Stimulated activated naive CD8-positive, alpha-beta T cell treated with anti-CD3 and anti-CD28 coated beads, Interleukin-15, Interleukin-2, amounts not matched to agents 100 ng/mL and 50 ng/mL, for 24 hours (primary cell): ENCODE results near the gene CFAP210.
A peak's percentile ranks its signal among the peaks of the same experiment; 100 is the strongest.

ENCODE experiments used
- H3K27ac Mint-ChIP-seq: one replicate; pipeline ENCODE4 v1.8.0; 2021; ENCODE audit warnings: mild to moderate bottlenecking, mixed read lengths
- H3K27me3 Mint-ChIP-seq: one replicate; pipeline ENCODE4 v1.8.0; 2021; ENCODE audit warnings: mixed read lengths
- H3K36me3 Mint-ChIP-seq: one replicate; pipeline ENCODE4 v1.8.0; 2021; ENCODE audit warnings: low read depth, mixed read lengths
- H3K4me1 Mint-ChIP-seq: one replicate; pipeline ENCODE4 v1.8.0; 2021; ENCODE audit warnings: low read depth, mixed read lengths
- H3K4me3 Mint-ChIP-seq: one replicate; pipeline ENCODE4 v1.8.0; 2021; ENCODE audit warnings: mild to moderate bottlenecking, mixed read lengths
- H3K9me3 Mint-ChIP-seq: one replicate; pipeline ENCODE4 v1.8.0; 2021; ENCODE audit warnings: mixed read lengths

The CFAP210 gene, protein sequence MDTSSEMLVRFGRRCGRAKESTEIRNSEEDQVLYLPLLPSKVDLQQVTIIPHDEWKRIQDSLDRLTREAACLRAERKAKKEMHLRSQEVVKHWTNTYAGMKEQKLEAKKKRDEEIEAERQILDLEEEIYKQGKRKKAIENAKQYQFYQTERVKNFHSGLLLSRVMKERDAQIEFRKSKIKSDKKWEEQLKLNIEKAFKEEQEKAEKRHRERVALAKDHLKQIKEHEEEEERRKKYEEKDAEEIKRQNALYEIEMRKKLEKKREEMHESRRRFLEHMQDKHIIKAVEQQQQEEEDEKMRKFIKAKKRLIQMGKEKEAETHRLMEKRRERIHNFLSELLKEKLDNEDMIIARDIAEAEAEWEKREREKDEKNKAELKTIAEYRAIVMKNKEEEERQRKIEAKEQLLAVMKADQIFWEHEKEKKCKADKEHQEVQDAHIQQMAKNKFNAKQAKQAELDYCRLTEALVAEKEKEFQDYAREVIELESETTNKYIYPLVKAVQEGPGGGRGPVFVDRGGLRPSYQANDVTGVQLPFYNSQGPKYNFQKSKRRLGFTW

DNA sequence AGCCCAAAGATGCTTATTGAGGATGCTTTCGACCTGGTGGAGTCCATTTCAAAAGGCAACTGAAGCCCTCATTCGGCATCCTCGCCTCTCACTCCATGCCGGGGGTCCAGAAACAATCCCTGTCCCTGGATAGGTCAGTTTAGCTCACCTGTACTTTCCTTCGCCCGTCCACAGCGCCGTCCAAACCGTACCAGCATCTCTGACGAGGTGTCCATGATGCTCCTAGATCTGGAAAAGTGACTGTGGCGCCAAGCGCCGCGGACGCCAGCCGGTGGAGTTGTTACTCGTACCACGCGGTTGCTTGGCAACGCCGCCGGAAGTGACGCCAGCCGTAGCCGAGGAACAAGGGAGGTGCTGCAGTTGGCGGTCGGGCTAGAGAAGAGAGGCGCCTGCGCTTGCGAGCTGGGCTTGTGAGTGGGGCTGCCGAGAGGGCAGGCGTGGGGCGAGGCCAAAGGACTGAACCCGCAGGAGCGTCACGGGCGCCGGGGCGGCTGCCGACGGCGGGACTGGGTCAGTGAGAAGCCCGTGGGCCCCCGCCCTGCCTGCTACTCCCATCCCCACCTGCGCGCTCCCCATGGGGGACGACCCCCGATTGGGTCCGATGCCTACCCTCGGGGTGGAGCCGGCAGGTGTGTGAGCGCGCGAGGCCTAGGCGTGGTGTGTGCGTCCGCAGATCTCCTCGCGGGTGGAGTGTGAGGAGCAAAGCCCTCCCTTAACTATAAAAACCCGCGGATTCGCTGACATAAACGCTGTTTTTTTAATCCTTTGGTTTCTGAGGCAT is at the start of gene CFAP210, which contains the start of gene PHOSPHO2:
TSS of gene CFAP210 (minus strand) at position 293 of the 781 bp plus-strand sequence. CDS start at position 215, 78 bp downstream.
TSS of gene PHOSPHO2 (plus strand) at position 357 of the 781 bp plus-strand sequence. CDS start 6,503 bp downstream, outside the sequence.
- Mint-ChIP-seq H3K9me3 (peaks cover 13% of the 10 kb centered on the region), H3K36me3 (peaks cover 27% of the 10 kb centered on the region), H3K27me3 (peaks cover 8% of the 10 kb centered on the region), H3K27ac (peak within 1 kb of the TSS; percentile 94), H3K4me1 (peaks cover 15% of the 10 kb centered on the region), H3K4me3 (peak within 1 kb of the TSS; percentile 93)

DNA sequence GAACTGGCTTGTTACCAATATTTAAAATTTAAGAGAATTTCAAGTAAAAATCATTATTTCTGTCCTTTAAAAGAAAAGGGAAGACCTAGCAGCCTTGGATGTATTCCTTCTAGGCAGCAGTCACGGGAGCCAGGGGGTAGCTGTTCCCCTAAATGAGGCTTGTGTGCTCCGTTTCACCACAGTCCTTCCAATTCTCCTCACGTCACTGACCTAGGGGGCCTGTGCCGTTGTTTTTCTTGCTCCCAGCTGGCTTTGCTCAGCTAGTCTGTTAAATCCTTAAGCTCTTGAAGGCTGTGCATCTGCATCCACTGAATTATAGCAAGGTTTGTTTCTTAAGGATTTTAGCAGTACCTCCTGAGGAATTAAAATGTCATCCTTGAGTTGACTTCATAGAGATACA is 49.3 kb upstream of the CFAP210 start:
- H3K27me3 Mint-ChIP-seq = no peaks in the 10 kb centered on the region
- no peak overlapping the region for H3K27ac Mint-ChIP-seq
- H3K4me1 Mint-ChIP-seq = no peaks in the 10 kb centered on the region
- H3K9me3 Mint-ChIP-seq = no peaks in the 10 kb centered on the region
- H3K4me3 Mint-ChIP-seq = no peak overlapping the region
- peaks cover 36% of the 10 kb centered on the region for H3K36me3 Mint-ChIP-seq

DNA sequence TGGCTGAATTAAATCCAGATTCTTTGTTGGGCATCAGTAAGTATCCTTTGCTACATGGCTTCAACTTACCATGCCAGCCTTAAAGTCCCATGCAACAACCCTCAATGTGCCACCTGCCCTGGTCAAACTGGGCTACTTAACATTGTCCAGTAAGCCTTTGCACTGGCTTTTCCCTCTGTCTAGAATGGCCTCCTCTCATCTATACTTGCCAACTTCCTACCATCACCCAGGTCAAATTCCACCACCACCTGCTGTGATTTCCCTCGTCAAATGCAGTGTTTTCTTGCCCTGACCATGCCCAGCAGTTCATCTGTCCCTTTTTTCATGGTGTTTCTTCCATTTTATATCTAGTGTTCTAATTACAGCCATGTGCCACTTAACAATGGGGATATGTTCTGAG is 45.1 kb upstream of the CFAP210 start:
- Mint-ChIP-seq H3K36me3 (peaks cover 26% of the 10 kb centered on the region), H3K4me1 (no peaks in the 10 kb centered on the region), H3K27me3 (peaks cover 11% of the 10 kb centered on the region)

DNA sequence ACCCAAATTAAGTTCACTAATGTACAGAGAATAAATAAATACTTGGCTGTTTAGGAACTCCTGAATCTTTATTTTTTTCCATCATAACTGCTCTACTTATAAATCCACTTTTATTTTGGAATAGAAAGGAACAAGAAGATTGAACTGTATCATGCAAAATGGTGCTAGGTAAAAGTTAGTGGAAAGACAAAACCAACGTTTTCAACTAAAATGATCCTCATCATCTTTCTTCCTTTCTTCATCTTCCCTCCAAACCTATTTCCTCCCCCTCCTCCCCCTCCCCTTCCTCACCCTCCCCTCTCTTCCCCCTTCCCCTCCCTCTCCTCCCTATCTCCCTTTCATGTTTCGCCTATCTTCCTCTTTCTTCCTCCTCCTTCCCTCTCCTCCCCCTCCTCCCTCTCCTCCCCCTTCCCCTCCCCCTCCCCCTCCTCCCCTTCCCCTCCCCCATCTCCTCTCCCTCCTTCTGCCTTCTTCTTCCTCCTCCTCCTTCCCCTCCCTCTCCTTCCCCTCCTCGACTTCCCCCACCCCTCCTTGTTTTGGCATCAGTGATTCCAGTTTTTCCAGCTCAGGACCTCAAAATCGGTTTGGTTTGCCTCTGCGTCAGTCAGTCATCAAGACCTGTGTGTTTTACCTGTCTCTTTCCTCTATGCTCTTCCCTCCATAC is 44.5 kb upstream of the CFAP210 start:
- no peaks in the 10 kb centered on the region for H3K9me3 Mint-ChIP-seq

More for the DNA sequence above, 45.1 kb upstream of the CFAP210 start:
- Mint-ChIP-seq H3K9me3 (no peaks in the 10 kb centered on the region), H3K27ac (no peak overlapping the region), H3K4me3 (no peak overlapping the region)

DNA sequence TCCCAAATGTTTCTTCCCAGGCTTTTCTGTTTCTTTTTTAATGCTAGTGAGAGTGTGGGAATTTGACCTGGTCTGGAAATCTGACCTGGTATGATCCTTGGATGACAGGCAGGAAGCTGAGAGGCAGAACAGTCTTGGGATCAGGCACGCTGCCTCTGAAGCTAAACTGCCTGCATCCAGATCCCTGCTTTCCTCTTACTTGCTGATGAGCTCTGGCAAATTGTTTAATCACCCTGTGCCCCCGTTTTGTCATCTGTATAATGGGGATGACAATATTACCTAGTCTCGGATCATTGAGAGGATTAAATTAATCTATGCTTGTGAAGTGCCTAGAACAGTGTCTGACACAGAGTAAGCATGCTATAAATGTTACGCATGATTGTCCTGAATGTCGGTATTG is 42.7 kb upstream of the CFAP210 start:
- Mint-ChIP-seq H3K27me3 (peaks cover 22% of the 10 kb centered on the region), H3K4me3 (no peak overlapping the region), H3K4me1 (peaks cover 9% of the 10 kb centered on the region), H3K9me3 (no peaks in the 10 kb centered on the region), H3K36me3 (peaks cover 16% of the 10 kb centered on the region), H3K27ac (no peak overlapping the region)

More for the DNA sequence above, 44.5 kb upstream of the CFAP210 start:
- Mint-ChIP-seq H3K27ac (no peak overlapping the region), H3K4me3 (no peak overlapping the region), H3K4me1 (no peaks in the 10 kb centered on the region), H3K27me3 (peaks cover 11% of the 10 kb centered on the region), H3K36me3 (peaks cover 20% of the 10 kb centered on the region)

DNA sequence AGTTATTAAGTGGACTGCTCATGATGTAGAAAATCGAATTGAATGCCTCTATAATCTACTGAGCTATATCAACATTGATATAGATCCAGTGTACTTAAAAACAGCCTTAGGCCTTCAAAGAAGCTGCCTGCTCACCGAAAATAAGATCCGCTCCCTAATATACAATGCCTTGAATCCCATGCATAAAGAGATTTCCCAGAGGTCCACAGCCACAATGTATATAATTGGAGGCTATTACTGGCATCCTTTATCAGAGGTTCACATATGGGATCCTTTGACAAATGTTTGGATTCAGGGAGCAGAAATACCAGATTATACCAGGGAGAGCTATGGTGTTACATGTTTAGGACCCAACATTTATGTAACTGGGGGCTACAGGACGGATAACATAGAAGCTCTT is 41.4 kb upstream of the CFAP210 start:
- Mint-ChIP-seq H3K9me3 (no peaks in the 10 kb centered on the region), H3K4me3 (peak overlapping the region; percentile 81), H3K4me1 (peaks cover 9% of the 10 kb centered on the region), H3K27ac (no peak overlapping the region), H3K36me3 (peaks cover 14% of the 10 kb centered on the region), H3K27me3 (peaks cover 22% of the 10 kb centered on the region)

DNA sequence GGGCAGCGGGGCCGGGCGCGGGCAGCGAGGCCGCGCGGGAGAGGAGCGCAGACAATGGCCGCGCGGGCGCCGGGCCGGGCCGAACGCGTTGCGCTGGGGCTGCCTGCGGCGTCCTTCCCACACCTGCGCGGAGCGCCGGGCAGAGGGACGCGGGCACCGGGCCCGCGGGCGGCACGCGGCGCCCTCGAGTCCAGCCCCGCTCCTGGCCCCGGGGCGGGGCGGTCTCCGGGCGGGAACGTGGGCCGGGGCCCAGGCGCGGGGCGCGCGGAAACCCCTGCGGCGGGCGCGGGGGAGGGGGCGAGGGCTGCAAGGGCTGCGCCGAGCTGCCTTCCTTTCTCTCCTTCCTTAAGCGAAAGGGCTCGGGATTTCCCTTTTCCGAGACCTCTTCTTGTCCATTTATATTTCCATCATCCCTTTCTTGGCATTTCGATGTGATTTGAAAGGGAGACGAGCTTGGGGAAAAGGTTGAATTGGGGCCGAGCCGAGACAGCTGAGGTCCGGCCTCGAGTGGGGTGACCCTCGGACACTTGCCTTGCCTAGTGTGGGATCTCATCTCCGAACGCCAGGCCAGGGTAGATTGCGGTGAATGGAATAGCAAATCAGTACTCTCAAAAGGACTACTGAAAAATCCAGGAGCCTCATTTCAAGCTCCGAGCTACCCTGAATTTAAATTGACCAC is 40.1 kb upstream of the CFAP210 start:
- Mint-ChIP-seq H3K27ac (peak overlapping the region; percentile 49), H3K4me1 (peaks cover 9% of the 10 kb centered on the region), H3K9me3 (no peaks in the 10 kb centered on the region), H3K27me3 (peaks cover 22% of the 10 kb centered on the region), H3K4me3 (peak overlapping the region; percentile 81), H3K36me3 (peaks cover 7% of the 10 kb centered on the region)

DNA sequence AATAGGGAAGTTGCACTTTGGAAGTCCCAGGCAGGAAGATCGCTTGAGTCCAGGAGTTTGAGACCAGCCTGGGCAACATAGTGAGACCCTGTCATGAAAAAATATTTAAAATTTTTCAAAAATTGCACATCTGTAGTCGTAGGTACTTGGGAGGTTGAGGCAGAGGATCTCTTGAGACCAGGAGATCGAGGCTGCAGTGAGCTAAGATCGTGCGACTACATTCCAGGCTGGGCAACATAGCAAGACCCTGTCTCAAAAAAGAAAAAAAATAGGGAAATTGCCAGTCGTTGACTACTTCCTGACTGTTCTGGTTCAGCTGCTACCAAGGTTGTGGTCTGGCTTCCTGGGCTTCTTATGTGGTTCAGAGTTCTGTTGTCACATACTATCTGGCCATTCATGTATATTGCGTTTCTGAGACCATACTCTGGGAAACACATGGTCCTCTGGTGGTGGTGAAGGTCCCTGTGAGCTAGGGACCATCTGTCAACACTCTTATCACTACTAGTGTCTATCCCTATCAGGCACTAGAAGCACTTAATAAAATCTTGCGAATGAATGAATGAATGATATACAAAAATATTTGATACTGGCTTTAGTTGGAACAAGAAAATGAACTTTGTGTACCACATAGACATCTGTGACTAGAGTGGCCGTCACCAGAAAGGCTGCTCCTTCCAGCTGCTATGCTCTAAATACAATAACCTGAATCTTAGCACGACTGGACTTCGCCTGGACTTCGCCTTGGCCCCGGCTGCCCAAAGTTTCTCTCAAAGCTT is 38.6 kb upstream of the CFAP210 start:
- Mint-ChIP-seq H3K9me3 (no peaks in the 10 kb centered on the region), H3K4me1 (peaks cover 9% of the 10 kb centered on the region), H3K27ac (no peak overlapping the region), H3K27me3 (peaks cover 22% of the 10 kb centered on the region), H3K36me3 (peaks cover 4% of the 10 kb centered on the region), H3K4me3 (peak overlapping the region; percentile 91)

DNA sequence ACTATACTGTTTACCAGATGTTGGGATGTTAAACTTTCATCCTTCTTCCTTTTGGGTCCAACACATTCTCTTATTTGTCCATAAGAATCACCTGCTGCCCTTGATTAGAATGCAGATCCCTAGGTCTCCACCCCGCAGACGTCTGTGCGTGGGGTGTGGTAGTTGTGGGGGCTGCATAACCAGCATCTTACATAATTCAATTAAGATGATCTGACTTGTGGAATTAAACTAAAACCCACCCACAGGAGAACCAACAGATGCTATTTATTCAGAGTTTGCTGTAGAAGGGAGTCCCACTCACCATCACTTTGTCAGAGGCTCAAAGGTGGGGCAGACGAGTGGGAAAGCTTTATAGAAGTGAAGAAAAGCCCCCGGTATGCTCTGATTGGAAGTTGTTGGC is 37.9 kb upstream of the CFAP210 start:
- peaks cover 22% of the 10 kb centered on the region for H3K27me3 Mint-ChIP-seq
- H3K36me3 Mint-ChIP-seq = peaks cover 4% of the 10 kb centered on the region
- no peak overlapping the region for H3K27ac Mint-ChIP-seq
- H3K4me3 Mint-ChIP-seq = no peak overlapping the region
- H3K9me3 Mint-ChIP-seq = no peaks in the 10 kb centered on the region
- peaks cover 9% of the 10 kb centered on the region for H3K4me1 Mint-ChIP-seq

DNA sequence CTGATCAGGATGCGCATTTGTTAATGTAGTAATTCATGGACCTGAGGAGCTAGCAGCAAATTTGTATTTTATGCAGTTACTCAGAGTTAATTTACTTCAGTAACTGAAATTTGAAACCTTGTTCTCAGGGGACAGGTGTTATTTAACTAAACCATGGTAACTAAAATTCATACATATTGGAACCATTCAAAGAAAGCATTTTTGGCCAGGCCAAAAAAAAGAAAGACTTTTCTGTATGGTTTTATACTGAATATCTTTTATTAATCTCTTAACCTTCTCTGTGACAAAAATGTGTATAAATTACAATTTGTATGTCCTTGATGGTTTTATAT is 35.0 kb upstream of the CFAP210 start:
- no peak overlapping the region for H3K4me3 Mint-ChIP-seq
- H3K4me1 Mint-ChIP-seq = peaks cover 9% of the 10 kb centered on the region
- no peaks in the 10 kb centered on the region for H3K36me3 Mint-ChIP-seq
- no peaks in the 10 kb centered on the region for H3K9me3 Mint-ChIP-seq
- peaks cover 11% of the 10 kb centered on the region for H3K27me3 Mint-ChIP-seq
- no peak overlapping the region for H3K27ac Mint-ChIP-seq

DNA sequence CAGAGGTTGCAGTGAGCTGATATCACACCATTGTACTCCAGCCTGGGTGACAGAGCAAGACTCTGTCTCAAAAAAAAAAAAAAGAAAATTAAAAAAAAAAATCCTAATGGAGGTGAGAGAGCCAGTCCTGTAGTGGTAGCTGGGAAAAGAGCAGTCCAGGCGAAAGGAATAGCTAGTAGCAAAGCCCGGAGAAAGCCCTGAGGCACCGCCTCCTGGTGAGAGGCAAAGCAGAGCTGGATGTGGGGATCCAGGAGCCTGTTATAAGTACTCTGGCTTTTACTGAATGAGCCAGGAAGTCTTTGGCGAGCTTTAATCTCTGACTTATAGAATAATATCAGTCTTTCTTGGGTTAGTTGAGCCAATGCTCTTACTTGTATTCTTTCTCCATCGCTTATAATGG is 32.9 kb upstream of the CFAP210 start:
- H3K4me3 Mint-ChIP-seq = no peak overlapping the region
- H3K27ac Mint-ChIP-seq = no peak overlapping the region
- H3K4me1 Mint-ChIP-seq = no peaks in the 10 kb centered on the region
- no peaks in the 10 kb centered on the region for H3K9me3 Mint-ChIP-seq
- peaks cover 1% of the 10 kb centered on the region for H3K27me3 Mint-ChIP-seq
- no peaks in the 10 kb centered on the region for H3K36me3 Mint-ChIP-seq

DNA sequence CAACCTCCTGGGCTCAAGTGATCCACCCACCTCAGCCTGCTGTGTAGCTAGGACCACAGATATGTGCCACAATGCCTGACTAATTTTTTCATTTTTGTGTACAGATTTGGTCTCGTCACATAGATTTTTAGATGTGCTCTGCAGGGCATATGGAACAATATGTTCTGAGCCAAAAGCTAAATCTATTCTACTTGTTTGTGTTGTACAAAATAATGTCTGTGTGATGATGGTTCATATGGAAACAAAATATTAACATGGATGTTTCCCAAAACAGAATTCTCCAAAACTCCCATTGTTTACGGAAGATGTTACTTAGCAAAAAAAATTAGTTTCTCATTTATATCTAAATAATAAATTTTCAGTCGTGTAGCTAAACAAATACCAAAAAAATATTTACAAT is 26.8 kb upstream of the CFAP210 start:
- Mint-ChIP-seq H3K27me3 (no peaks in the 10 kb centered on the region), H3K4me1 (no peaks in the 10 kb centered on the region), H3K27ac (no peak overlapping the region), H3K36me3 (no peaks in the 10 kb centered on the region), H3K9me3 (no peaks in the 10 kb centered on the region), H3K4me3 (no peak overlapping the region)

DNA sequence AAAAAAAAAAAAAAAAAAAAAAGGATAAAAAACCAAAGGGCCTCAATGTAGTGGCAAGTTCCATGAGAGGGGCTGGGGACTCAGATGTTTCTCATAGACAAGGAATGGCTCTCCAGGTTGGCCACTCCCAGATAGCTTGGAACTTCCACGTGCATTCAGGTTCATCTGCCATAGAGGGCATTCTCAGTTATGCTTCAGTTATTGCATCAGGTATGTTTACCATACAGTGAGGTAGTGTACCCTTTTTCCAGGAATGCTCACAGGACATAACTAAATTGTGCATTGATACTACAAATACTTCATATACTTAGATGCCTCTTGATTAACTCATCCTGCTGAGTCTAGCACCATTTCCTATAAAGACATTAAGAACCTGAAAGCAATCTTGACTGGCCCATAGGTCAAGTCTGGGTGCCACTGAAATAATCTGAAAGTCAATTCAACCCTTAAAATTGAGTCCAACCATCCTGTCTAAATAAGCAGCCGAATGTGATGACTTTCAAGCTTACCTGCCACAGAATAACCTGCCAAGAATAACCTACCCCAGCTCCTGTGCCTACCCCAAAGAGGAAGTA is 24.8 kb upstream of the CFAP210 start:
- Mint-ChIP-seq H3K4me1 (no peaks in the 10 kb centered on the region), H3K27ac (no peak overlapping the region), H3K27me3 (no peaks in the 10 kb centered on the region), H3K9me3 (no peaks in the 10 kb centered on the region), H3K36me3 (no peaks in the 10 kb centered on the region), H3K4me3 (no peak overlapping the region)
